ENCODE results near the gene MYBBP1A.

Gene MYBBP1A

GRCh38 chr17:4590981-4591453 is 35.8 kb upstream of the MYBBP1A start:
- TF ChIP-seq CTCF (IDR thresholded peaks at IDR 0.05), result no peak

GRCh38 chr17:4588898-4589625 is 33.9 kb upstream of the MYBBP1A start:
- TF ChIP-seq CTCF (IDR thresholded peaks at IDR 0.05), result no peak

GRCh38 chr17:4588391-4588790 is 33.2 kb upstream of the MYBBP1A start:
- TF ChIP-seq CTCF (IDR thresholded peaks at IDR 0.05), result no peak

GRCh38 chr17:4587803-4588202 is 32.6 kb upstream of the MYBBP1A start:
- TF ChIP-seq CTCF (IDR thresholded peaks at IDR 0.05), result no peak

GRCh38 chr17:4587195-4587594 is 32.0 kb upstream of the MYBBP1A start:
- TF ChIP-seq CTCF (IDR thresholded peaks at IDR 0.05), result no peak

- TF ChIP-seq CTCF (IDR thresholded peaks at IDR 0.05), result no peak
Observed at GRCh38 chr17:4586043-4586442, 30.9 kb upstream of the MYBBP1A start.

GRCh38 chr17:4585638-4585994 is 30.4 kb upstream of the MYBBP1A start:
- TF ChIP-seq CTCF (IDR thresholded peaks at IDR 0.05), result no peak

Measured in LNCAP (cell line).